COLO668 (cell line): ENCODE data around the gene MET.
A peak's percentile ranks its signal among the peaks of the same experiment; 100 is the strongest.

Experiments used
- DNase-seq: peaks from one replicate; lab custom pipeline; 2025; ENCODE audit not compliant: unreplicated experiment; lab: John Stamatoyannopoulos, UW

MET gene

DNA sequence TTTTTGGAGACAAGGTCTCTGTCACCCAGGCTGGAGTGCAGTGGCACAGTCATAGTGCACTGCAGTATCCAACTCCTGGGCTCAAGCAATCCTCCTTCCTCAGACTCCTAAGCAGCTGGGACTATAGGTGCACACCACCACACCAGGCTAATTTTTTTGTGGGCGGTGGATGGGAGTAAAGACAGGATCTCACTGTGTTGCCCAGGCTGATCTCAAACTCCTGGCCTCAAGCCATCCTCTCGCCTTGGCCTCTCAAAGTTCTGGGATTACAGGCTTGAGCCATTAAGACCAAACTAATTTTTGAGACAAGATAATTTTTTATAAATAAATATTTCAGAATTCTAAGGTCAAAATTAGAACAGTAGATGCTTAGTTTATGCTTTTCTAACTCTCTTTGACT is 109.6 kb downstream of the MET start:
- no peak for DNase-seq

DNA sequence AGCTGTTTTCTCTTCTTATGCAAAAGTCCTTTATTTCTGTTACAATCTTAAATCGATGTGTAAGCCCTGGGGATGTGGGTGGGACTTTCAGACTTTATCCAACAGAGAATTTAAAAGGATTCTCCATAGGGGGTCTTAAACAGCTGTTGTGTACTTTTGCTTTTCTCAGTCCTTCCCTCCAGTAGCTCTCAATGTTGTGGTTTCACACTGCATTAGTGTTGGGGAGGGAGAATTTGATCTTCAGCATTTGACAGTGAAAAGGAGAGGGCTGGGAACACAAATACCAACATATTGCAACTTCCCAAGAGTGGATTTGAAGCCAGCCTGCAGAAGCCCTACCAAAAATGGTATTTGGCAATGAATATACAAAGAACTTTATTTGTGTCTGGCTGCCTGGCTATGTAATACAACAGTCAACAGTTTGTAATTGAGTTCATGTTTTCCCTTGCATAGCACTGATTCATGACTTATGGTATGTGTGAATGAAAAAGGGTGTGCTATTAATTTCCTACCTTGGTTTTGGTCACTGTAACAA is 110.2 kb downstream of the MET start:
- DNase-seq, result no peak

- no peak for DNase-seq
Measured at GRCh38 chr7:116783666-116784318, 111.8 kb downstream of the MET start.

DNA sequence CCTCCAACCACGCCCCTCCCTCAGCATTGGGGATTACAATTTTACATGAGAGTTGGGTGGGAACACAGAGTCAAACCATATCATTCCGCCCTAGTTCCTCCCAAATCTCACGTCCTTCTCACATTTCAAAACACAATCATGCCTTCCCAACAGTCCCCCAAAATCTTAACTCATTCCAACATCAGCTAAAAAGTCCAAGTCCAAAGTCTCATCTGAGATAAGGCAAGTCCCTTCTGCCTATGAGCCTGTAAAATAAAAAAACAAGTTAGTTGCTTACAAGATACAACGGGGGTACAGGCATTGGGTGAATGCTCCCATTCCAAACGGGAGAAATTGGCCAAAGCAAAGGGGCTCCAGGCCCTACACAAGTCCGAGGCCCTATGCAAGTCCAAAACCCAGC is 112.7 kb downstream of the MET start:
- DNase-seq, result no peak

DNA sequence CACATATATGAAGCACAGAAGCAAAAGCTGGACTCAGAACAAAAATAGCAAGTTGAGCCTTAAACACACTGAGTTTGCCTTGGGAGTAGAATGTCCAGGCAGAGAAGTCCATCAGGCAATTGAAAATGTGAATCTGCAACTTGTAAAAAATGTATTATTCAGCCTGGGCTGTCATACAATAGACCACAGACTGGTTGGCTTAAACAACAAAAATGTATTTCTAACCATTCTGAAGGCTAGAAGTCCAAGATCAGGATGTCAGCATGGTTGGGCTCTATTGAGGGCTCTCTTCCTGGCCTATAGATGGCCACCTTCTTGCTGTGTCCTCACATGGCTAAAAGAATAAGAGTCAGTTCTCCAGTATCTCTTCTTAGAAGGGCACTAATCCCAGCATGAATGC is 113.8 kb downstream of the MET start:
- no peak for DNase-seq

DNA sequence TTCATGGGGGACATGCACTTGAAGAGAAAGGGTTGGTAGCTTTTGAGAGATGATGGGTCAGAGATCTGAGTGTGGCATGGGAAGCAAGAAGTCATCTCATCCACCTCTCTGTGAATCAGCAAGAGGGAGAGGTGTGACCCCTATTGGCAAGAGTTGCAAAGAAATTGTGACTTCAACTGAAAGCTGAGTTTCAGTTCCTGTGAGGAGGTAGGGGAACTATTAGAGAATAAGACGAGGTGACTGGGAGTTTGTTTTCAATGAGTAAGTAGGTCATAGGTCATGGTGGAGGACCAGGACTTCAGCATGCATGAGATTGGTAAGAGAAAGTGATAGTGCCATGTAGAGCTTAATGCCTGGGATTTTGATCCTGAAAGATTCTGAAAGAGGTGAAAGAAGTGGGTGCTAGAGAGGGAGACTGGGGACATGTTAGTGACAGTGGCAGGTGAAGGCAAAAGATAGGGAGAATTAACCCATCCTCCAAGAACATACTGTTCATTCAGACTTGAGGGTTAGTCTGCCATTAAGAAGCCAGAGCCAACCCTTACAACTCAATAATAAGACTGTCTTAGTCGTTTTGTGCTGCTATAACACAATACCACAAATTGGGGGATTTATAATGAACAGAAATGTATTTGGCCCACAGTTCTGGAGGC is 114.9 kb downstream of the MET start:
- DNase-seq, result no peak

DNA sequence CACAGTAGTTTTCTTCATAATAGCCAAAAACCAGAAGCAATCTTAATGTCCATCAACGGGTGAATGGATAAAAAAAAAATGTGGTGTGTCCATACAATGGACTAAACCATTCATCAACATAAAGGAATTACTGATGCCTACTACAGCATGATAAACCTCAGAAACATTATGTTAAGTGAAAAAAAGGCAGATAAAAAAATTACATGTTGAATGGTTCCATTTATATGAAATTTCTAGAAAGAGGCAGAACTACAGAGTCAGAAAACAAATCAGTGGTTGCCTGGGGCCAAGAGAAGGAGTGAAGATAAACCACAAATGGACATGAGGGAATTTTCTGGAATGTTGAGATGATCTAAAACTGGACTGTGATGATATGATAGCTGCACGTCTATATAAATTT is 115.9 kb downstream of the MET start:
- DNase-seq, result no peak

DNA sequence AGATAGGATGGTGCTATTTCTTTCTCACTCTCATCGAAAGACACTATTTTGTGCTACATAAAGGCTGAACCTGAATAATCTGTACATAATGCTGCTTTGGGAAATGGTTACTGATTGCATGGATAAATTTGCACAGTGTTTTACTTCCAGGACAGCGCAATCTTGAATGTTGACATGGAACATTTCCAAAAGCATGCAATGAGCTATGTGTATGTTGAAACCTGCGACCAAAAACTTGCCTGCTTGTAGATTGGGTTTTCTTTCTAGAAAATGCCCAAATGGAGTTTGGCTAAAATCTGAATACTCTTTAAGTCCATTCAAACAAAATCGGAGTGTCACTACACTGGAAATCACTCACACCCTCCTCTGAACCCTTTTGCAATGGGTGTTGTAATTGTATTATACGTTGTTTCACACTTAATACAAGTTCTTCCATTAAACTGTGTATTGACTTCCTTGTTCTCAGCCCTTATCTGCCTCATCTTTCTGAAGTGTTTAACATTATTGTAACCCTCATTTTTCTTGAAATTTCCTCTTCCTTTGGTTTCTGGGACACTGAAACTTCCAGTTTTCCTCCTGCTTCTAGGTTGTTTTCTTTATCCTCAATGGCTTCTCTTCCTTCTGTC is 116.7 kb downstream of the MET start:
- no peak for DNase-seq

- no peak for DNase-seq
Measured at GRCh38 chr7:116790025-116790424, 118.0 kb downstream of the MET start.

GRCh38 chr7:116792813-116793212 is 120.8 kb downstream of the MET start:
- no peak for DNase-seq

- no peak for DNase-seq
Measured at GRCh38 chr7:116793795-116794340, 121.9 kb downstream of the MET start.

GRCh38 chr7:116796471-116796870 is 124.5 kb downstream of the MET start:
- no peak for DNase-seq

GRCh38 chr7:116797612-116798011 is 125.6 kb downstream of the MET start:
- no peak for DNase-seq

- DNase-seq, result no peak
Measured at GRCh38 chr7:116798232-116798631, 126.2 kb downstream of the MET start.

DNA sequence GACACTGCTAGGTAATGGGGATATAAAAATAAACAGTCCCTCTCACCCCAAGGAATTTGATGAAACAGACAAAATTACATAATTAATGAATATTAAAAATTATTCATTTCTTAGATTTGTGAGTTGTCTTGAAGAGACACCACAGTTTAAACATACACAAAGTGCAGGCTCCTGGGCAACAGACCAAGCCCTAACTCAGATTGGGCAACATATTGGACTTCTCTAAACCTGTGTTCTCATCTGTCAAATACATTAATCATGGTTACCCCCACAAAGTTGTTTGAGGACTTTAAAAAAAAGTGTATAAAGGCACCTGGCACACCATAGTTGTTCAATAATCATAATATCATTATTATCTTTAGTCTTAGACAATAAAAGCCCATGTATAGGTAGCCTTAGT is 127.9 kb downstream of the MET start:
- DNase-seq, result no peak

GRCh38 chr7:116800594-116800993 is 128.6 kb downstream of the MET start:
- DNase-seq, result no peak

DNA sequence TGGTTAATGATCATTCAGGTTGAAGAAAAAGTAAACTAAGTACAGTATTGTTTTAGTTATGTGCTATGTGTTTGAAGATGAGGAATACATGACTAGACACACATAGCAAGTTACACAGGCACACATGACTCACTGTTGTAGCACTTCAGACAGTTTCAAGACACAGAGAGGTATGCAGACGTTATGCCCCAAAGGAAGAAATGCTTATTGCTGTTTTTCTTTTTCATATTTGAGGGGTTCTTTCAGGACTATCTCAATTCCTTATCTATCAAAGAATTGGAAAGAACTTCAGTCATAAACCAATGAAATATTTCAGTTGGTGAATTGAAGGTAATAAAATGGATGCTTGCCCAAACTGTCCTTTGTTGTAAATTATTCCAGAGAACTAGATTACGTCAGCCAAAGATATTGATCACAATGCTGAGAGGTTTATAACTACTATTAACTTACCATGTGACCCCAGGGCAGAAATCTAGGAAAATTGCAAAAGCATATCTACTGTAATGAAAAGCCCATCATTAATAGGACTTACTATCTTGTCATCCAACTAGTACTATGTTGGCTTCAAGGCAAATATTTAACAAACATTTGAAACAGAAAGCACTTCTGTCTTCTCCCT is 129.2 kb downstream of the MET start:
- no peak for DNase-seq

DNA sequence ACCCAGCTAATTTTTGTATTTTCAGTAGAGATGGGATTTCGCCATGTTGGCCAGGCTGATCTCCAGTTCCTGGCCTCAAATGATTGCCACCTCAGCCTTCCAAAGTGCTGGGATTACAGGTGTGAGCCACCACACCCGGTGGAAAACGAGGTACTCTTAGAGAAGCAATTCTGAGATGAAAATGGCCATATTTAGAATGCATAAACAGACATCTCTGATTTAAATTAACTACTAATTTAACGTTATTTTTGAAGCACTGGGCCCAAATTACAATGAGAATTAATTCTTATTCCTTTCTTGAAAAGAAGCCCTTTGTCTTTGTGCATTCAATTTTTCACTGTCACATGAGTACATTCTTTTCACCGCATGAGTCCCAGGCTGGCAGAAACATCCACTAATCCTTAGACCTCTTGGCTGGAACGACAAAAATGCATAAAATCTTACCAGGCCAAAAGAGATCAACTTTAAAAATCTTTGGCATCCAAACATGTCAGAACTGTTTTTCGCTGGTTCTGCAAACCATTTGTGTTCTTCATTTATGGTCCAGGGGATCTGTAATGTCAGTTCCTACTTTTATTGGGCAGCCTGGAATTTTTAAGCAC is 130.2 kb downstream of the MET start:
- DNase-seq, result no peak

DNA sequence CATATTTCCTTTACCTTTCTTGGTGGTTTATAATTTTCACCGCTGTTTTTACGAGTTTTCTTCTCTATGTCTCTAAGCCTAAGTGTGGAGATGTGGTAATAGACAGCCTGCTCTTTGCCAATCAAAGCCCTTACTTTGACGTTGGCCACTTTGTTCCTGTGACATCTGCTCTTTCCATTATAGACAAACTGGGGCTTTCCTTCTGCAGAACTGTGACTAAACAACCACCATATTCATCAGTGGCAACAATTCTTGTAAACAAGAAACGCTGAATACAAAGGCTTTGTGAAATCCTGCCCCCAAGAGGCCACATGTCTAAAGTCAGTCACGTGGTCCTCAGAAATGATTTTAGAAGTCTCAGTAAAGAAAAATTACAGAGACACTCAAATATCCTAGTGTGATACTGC is 130.8 kb downstream of the MET start:
- peak; percentile 37 for DNase-seq

GRCh38 chr7:116804471-116804870 is 132.5 kb downstream of the MET start:
- DNase-seq, result no peak

DNA sequence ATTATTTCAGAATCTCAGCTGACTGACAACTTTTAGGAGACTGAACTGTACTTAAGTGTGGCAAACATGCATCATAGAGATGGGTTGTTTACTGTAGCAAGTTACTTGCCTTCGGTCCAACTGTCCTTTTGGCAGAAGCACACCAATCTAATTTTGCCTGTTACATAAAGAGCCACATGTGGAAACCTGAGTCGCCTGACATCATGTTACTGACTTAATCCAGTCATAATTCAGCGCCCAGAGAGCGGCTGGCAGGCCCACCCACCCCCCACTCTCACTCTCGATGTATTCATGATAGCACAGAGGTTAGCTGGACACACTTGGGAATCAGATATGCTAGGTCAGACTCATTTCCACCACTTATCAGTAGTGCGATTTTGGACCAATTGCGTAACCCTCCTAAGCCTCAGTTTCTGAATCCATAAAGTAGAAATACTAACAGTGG is 133.1 kb downstream of the MET start:
- DNase-seq, result no peak
